ENCODE measurements around the gene AFG1L. TPM values are rescaled to one million over a fixed set of nuclear protein-coding genes. Genes with fewer than 3 reads are reported as not detected.

Gene AFG1L
- total RNA-seq, 4 donors from 2014 or later, result 2.8 to 10.5 (median 3.9) TPM

DNA sequence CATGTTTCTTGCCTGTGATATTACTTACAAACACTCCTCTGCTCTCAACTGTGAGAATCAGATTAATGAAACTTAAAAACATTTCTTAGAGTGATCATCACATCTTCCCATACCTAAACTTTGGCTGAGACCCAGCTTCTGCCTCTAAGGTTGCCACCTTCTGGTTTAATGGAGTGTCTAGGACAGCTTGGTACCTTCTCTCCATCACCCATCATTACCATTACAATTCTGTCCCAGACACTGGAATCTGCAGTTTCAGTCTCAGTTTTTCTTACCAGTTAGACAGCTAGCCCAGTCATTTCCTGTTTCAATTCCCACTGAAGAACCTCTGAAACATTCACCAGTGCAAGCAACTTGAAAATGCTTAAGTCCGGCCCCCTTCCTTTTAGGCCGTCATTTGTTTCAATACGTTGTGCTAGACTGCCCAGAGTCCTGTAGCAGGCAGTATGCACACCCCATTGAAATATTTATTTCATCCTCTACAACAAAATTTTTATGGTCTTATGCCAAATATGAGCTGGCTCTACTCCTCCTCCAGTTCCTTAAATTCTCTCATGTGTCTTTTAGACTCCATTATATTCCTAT is 158.8 kb downstream of the AFG1L start:
- TF ChIP-seq POLR2A (IDR thresholded peaks at IDR 0.05), result no peak
- TF ChIP-seq, protein P1, sequence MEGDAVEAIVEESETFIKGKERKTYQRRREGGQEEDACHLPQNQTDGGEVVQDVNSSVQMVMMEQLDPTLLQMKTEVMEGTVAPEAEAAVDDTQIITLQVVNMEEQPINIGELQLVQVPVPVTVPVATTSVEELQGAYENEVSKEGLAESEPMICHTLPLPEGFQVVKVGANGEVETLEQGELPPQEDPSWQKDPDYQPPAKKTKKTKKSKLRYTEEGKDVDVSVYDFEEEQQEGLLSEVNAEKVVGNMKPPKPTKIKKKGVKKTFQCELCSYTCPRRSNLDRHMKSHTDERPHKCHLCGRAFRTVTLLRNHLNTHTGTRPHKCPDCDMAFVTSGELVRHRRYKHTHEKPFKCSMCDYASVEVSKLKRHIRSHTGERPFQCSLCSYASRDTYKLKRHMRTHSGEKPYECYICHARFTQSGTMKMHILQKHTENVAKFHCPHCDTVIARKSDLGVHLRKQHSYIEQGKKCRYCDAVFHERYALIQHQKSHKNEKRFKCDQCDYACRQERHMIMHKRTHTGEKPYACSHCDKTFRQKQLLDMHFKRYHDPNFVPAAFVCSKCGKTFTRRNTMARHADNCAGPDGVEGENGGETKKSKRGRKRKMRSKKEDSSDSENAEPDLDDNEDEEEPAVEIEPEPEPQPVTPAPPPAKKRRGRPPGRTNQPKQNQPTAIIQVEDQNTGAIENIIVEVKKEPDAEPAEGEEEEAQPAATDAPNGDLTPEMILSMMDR (IDR thresholded peaks at IDR 0.05), result no peak
- H3K27ac ChIP-seq, result peak overlapping the region in 1 of 4 donors; percentile 19
- H3K27me3 ChIP-seq, result no peaks in the 10 kb centered on the region
- H3K36me3 ChIP-seq, result no peaks in the 10 kb centered on the region
- intact Hi-C loops (cut with DNase I), result no loop called here
- H3K4me3 ChIP-seq, result no peak overlapping the region
- no peak for DNase-seq
- H3K4me1 ChIP-seq, result no peaks in the 10 kb centered on the region
- 66 to 70% methylated on average over 3 of the region's 3 CpGs for WGBS, 2 donors
- H3K9me3 ChIP-seq, result no peaks in the 10 kb centered on the region

GRCh38 chr6:108454356-108454755 is 159.5 kb downstream of the AFG1L start:
- Histone ChIP-seq H3K27ac (no peak overlapping the region), H3K27me3 (no peaks in the 10 kb centered on the region), H3K4me1 (no peaks in the 10 kb centered on the region), H3K4me3 (no peak overlapping the region), H3K36me3 (no peaks in the 10 kb centered on the region), H3K9me3 (no peaks in the 10 kb centered on the region)
- intact Hi-C loops (cut with DNase I), result no loop called here
- no peak for DNase-seq
- 95% methylated on average over 2 of the region's 2 CpGs; no CpG with 5 or more reads in 1 of the 2 donors for WGBS, 2 donors
- TF ChIP-seq, protein P1 (IDR thresholded peaks at IDR 0.05), result no peak
- TF ChIP-seq POLR2A (IDR thresholded peaks at IDR 0.05), result no peak

- no peak for TF ChIP-seq POLR2A (IDR thresholded peaks at IDR 0.05)
- TF ChIP-seq, protein P1 (IDR thresholded peaks at IDR 0.05), result no peak
- intact Hi-C loops (cut with DNase I), result no loop called here
- Histone ChIP-seq H3K36me3 (no peaks in the 10 kb centered on the region), H3K4me1 (no peaks in the 10 kb centered on the region), H3K27ac (no peak overlapping the region), H3K9me3 (no peaks in the 10 kb centered on the region), H3K27me3 (no peaks in the 10 kb centered on the region), H3K4me3 (no peak overlapping the region)
- DNase-seq, result no peak
- WGBS, 2 donors, result 32 to 45% methylated on average over 1 of the region's 1 CpG
Observed at GRCh38 chr6:108455688-108456087, 160.8 kb downstream of the AFG1L start.

GRCh38 chr6:108463784-108464183 is 168.9 kb downstream of the AFG1L start:
- Histone ChIP-seq H3K4me1 (peaks cover 0 to 24% (median 4%) of the 10 kb centered on the region in 3 donors), H3K9me3 (no peaks in the 10 kb centered on the region), H3K27ac (peak overlapping the region in 1 of 4 donors; percentile 30), H3K4me3 (no peak overlapping the region), H3K27me3 (no peaks in the 10 kb centered on the region), H3K36me3 (no peaks in the 10 kb centered on the region)
- WGBS, 2 donors, result 18 to 21% methylated on average over 4 of the region's 4 CpGs
- no peak for DNase-seq
- intact Hi-C loops (cut with DNase I), result no loop called here
- TF ChIP-seq, protein P1 (IDR thresholded peaks at IDR 0.05), result no peak
- TF ChIP-seq POLR2A (IDR thresholded peaks at IDR 0.05), result no peak

DNA sequence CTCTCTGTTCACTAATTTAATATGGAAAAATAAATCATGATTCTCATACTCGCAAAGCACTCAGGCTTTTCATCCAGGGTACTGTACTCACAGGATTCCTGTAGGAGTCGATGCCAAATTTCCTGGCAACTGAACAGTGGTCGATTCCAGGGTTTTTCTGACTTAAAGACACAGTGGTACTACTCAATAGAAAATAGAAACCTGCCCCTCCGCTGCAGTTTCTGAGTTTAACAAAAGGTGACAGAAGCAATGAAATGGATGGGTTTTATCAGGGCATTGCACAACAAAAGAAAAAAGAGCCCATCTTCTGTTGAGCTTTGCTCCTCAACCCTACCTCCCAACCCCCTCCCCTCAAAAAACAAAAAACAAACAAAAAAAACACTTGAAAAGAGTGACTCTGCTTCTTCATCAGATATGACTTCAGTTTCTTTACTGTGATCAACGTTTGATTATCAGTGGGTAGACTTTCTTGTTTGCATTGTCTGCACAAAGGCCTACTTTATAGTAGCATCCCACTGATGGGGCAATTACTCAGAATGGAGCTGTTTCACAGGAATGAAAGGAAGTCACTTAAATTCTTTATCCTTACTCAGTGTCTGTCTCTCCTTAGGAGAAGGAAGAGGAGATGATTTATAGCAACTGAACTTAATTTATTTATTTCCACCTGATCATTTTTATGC is 169.7 kb downstream of the AFG1L start:
- TF ChIP-seq, protein P1 (IDR thresholded peaks at IDR 0.05), result no peak
- TF ChIP-seq POLR2A (IDR thresholded peaks at IDR 0.05), result no peak
- Histone ChIP-seq H3K4me3 (no peak overlapping the region), H3K27ac (peak overlapping the region in 1 of 4 donors; percentile 30), H3K36me3 (no peaks in the 10 kb centered on the region), H3K27me3 (no peaks in the 10 kb centered on the region), H3K4me1 (peaks cover 0 to 24% (median 4%) of the 10 kb centered on the region in 3 donors), H3K9me3 (no peaks in the 10 kb centered on the region)
- no peak for DNase-seq
- intact Hi-C loops (cut with DNase I), result no loop called here
- WGBS, 2 donors, result 40 to 58% methylated on average over 5 of the region's 5 CpGs
